H1 (cell line): ENCODE results near the gene BSND. TPM values are rescaled to one million over a fixed set of nuclear protein-coding genes. Genes with fewer than 3 reads are reported as not detected.

Experiments used
- CTCF ChIA-PET: fragments of 300-600 bp; sonication (Branson Sonifier 250); formaldehyde crosslinking; loops from one replicate; lab custom pipeline; 2021; ENCODE audit not compliant: partially characterized antibody; lab: Charles Lee
- POLR2A ChIA-PET: fragments of 300-600 bp; sonication (Branson Sonifier 250); formaldehyde crosslinking; loops from one replicate; lab custom pipeline; 2021; ENCODE audit warnings: inconsistent platforms; ENCODE audit not compliant: partially characterized antibody; lab: Charles Lee
- DNase-seq, 2 experiments: peaks; one replicate each; pipeline versions ENCODE4 v3.0.0 to v3.0.0-alpha.2; 2010 to 2022; ENCODE audit warnings: low spot score in 2 of 2, low read depth in 1 of 2, mixed read lengths in 1 of 2
- FAIRE-seq: peaks from 2 replicates; lab custom pipeline; 2011; peaks lifted over from hg19 to GRCh38; lab: Jason Lieb, UNC
- H2AFZ ChIP-seq: 2 replicates; pipeline ENCODE4 v1.8.1; 2012; ENCODE audit warnings: low read length, inconsistent platforms
- H2AK5ac ChIP-seq: 2 replicates; pipeline ENCODE4 v1.6.1; 2013; ENCODE audit warnings: low read depth, low read length
- H2BK120ac ChIP-seq: replicated peaks from 2 replicates; pipeline ENCODE3; 2013; ENCODE audit warnings: low read depth, low read length, inconsistent platforms
- H2BK12ac ChIP-seq: 2 replicates; pipeline ENCODE4 v1.6.1; 2013; ENCODE audit warnings: low read depth, low read length
- H2BK15ac ChIP-seq: 2 replicates; pipeline ENCODE4 v1.6.1; 2013; ENCODE audit warnings: low read length
- H2BK20ac ChIP-seq: 2 replicates; pipeline ENCODE4 v1.6.1; 2013; ENCODE audit warnings: low read length
- H2BK5ac ChIP-seq: 2 replicates; pipeline ENCODE4 v1.6.1; 2013; ENCODE audit warnings: low read depth, low read length
- H3K14ac ChIP-seq: 2 replicates; pipeline ENCODE4 v1.6.1; 2013; ENCODE audit warnings: inconsistent platforms; ENCODE audit not compliant: insufficient read length
- H3K18ac ChIP-seq: 2 replicates; pipeline ENCODE4 v1.6.1; 2013; ENCODE audit warnings: low read length; ENCODE audit errors: extremely low read depth
- H3K23ac ChIP-seq: 2 replicates; pipeline ENCODE4 v1.6.1; 2013; ENCODE audit warnings: inconsistent platforms; ENCODE audit not compliant: insufficient read length
- H3K23me2 ChIP-seq: 2 replicates; pipeline ENCODE4 v1.6.1; 2013; ENCODE audit warnings: low read depth, low read length
- H3K27ac ChIP-seq: 2 replicates; pipeline ENCODE4 v1.6.1; 2011; ENCODE audit warnings: low read depth, low read length, inconsistent platforms
- H3K27me3 ChIP-seq, 4 experiments: replicated peaks in 1 of 4; 1 replicate in 1 of 4; 2 replicates in 3 of 4; pipeline versions ENCODE4 v1.6.1 to v1.8.1; 2011 to 2013; ENCODE audit warnings: low read length in 3 of 4, mild to moderate bottlenecking in 3 of 4, inconsistent platforms in 2 of 4, mixed read lengths in 2 of 4, moderate library complexity in 1 of 4; ENCODE audit not compliant: control insufficient read depth in 3 of 4, insufficient read depth in 3 of 4; ENCODE audit errors: extremely low read depth in 1 of 4
- H3K36me3 ChIP-seq, 4 experiments: 2 replicates each; pipeline versions ENCODE4 v1.6.1 to v1.8.1; 2011 to 2013; ENCODE audit warnings: mild to moderate bottlenecking in 4 of 4, low read length in 3 of 4, moderate library complexity in 2 of 4, control low read depth in 1 of 4, inconsistent platforms in 1 of 4; ENCODE audit not compliant: insufficient read depth in 4 of 4, control insufficient read depth in 2 of 4
- H3K4ac ChIP-seq: replicated peaks from 2 replicates; pipeline ENCODE3; 2013; ENCODE audit warnings: low read length, low read depth, mixed read lengths, inconsistent platforms; ENCODE audit not compliant: insufficient read length
- H3K4me1 ChIP-seq, 4 experiments: replicated peaks in 1 of 4; 1 replicate in 1 of 4; 2 replicates in 3 of 4; pipeline versions ENCODE4 v1.6.1 to v1.8.1; 2011 to 2013; ENCODE audit warnings: low read length in 3 of 4, inconsistent platforms in 2 of 4, mixed read lengths in 1 of 4; ENCODE audit not compliant: insufficient read depth in 4 of 4, control insufficient read depth in 3 of 4
- H3K4me2 ChIP-seq, 2 experiments: 2 replicates each; pipeline versions ENCODE4 v1.6.1 to v1.8.1; 2011 to 2013; ENCODE audit warnings: low read depth in 2 of 2, low read length in 2 of 2, control low read depth in 1 of 2, inconsistent platforms in 1 of 2, mild to moderate bottlenecking in 1 of 2; ENCODE audit not compliant: insufficient read depth in 1 of 2
- H3K4me3 ChIP-seq, 4 experiments: fragments of 200-600, 300-600 bp in 1 of 4; sonication (generic), shearing (Covaris generic), sonication (Bioruptor Twin) in 1 of 4; 2 replicates each; pipeline versions ENCODE4 v1.5.1 to v1.8.1; 2011 to 2016; ENCODE audit warnings: low read length in 4 of 4, low read depth in 3 of 4, control low read depth in 2 of 4, inconsistent platforms in 2 of 4, mild to moderate bottlenecking in 2 of 4, mixed read lengths in 1 of 4, moderate library complexity in 1 of 4; ENCODE audit not compliant: insufficient read depth in 2 of 4; ENCODE audit errors: extremely low read depth in 1 of 4
- H3K56ac ChIP-seq: replicated peaks from 2 replicates; pipeline ENCODE3; 2013; ENCODE audit warnings: low read depth, mild to moderate bottlenecking, mixed read lengths, low read length, inconsistent platforms; ENCODE audit not compliant: insufficient read length
- H3K79me1 ChIP-seq: 2 replicates; pipeline ENCODE4 v1.6.1; 2013; ENCODE audit warnings: low read depth, low read length, control low read depth
- H3K79me2 ChIP-seq, 2 experiments: 2 replicates each; pipeline versions ENCODE4 v1.6.1 to v1.8.1; 2012 to 2013; ENCODE audit warnings: low read length in 2 of 2, mild to moderate bottlenecking in 2 of 2, inconsistent platforms in 1 of 2; ENCODE audit not compliant: insufficient read depth in 2 of 2, control insufficient read depth in 1 of 2
- H3K9ac ChIP-seq, 4 experiments: replicated peaks in 1 of 4; 1 replicate in 1 of 4; 2 replicates in 3 of 4; pipeline versions ENCODE4 v1.6.1 to v1.8.1; 2011 to 2013; ENCODE audit warnings: low read depth in 3 of 4, low read length in 3 of 4, control low read depth in 2 of 4, mild to moderate bottlenecking in 2 of 4, moderate library complexity in 2 of 4, inconsistent platforms in 1 of 4; ENCODE audit errors: extremely low read depth in 1 of 4
- H3K9me3 ChIP-seq, 2 experiments: 2 replicates each; pipeline versions ENCODE4 v1.6.1 to v1.8.1; 2012 to 2013; ENCODE audit warnings: mild to moderate bottlenecking in 2 of 2, moderate library complexity in 2 of 2, control low read depth in 1 of 2, inconsistent platforms in 1 of 2, low read depth in 1 of 2, low read length in 1 of 2, mixed read lengths in 1 of 2; ENCODE audit not compliant: insufficient read depth in 2 of 2
- H4K20me1 ChIP-seq, 2 experiments: replicated peaks in 1 of 2; 2 replicates each; pipeline versions ENCODE3 to v1.8.1; 2011 to 2013; ENCODE audit warnings: inconsistent platforms in 2 of 2, low read length in 2 of 2, mild to moderate bottlenecking in 1 of 2; ENCODE audit not compliant: insufficient read depth in 2 of 2, control insufficient read depth in 1 of 2
- H4K5ac ChIP-seq: 2 replicates; pipeline ENCODE4 v1.6.1; 2013; ENCODE audit warnings: low read length, low read depth, mixed read lengths, inconsistent platforms; ENCODE audit not compliant: insufficient read length
- H4K8ac ChIP-seq: 2 replicates; pipeline ENCODE4 v1.8.0; 2013; ENCODE audit warnings: mild to moderate bottlenecking, moderate library complexity, low read length, inconsistent platforms; ENCODE audit not compliant: insufficient read depth; ENCODE audit errors: extremely low read depth
- H4K91ac ChIP-seq: replicated peaks from 2 replicates; pipeline ENCODE3; 2013; ENCODE audit warnings: low read length, mixed read lengths, inconsistent platforms; ENCODE audit not compliant: insufficient read length
- KDM1A ChIP-seq: fragments of 200-600, 300-600 bp; sonication (generic); IDR thresholded peaks from 2 replicates; pipeline ENCODE4 v1.7.1; 2016; ENCODE audit warnings: mild to moderate bottlenecking, low read length, borderline replicate concordance
- RNF2 ChIP-seq: fragments of 200-900, 300-1000 bp; sonication (generic); IDR thresholded peaks from 2 replicates; pipeline ENCODE4 v1.7.1; 2016; ENCODE audit warnings: borderline replicate concordance, low read depth, mild to moderate bottlenecking, antibody characterized with exemption, low read length; ENCODE audit not compliant: poor library complexity, severe bottlenecking; ENCODE audit errors: missing control alignments
- WGBS, 2 experiments: shearing (Covaris generic) in 1 of 2; methylation state at CpG; one replicate each; pipeline versions ENCODE4 v1.1.6 to v1.1.7; 2013 to 2015; ENCODE audit warnings: low lambda C conversion rate in 2 of 2, mixed read lengths in 2 of 2, inconsistent platforms in 1 of 2, low coverage in 1 of 2, missing lambda C conversion rate in 1 of 2; ENCODE audit not compliant: insufficient replicate concordance in 2 of 2, insufficient coverage in 1 of 2, insufficient read length in 1 of 2; ENCODE audit errors: extremely low coverage in 1 of 2, missing lambda C conversion rate in 1 of 2; 5-methylcytosine and 5-hydroxymethylcytosine counted together
- polyA plus RNA-seq, 7 experiments: library from polyadenylated mRNA; depleted of rRNA in 3 of 7; stranded (reverse) in 5 of 7; unstranded in 2 of 7; fragments of >200 nt in 5 of 7; fragments of 200-250 nt in 2 of 7; gene quantifications; 1 replicate in 5 of 7; 2 replicates in 1 of 7; 4 replicates in 1 of 7; pipeline versions ENCODE4 v1.2.1 to v1.2.3, GENCODE V29; 2011 to 2013; ENCODE audit warnings: missing spikeins in 2 of 7, mixed read lengths in 2 of 7
- total RNA-seq: library from RNA; stranded (reverse); fragmentation: NEBNext Ultra II Directional; extraction: Animal tissue kit (Norgen Biotek cat#: 25700); gene quantifications from 2 replicates; pipeline ENCODE4 v1.2.1, GENCODE V29; 2021

The BSND gene
- total and polyA plus RNA-seq, 2 of the 8 experiments (the other 6 are each of a cell fraction or from before 2014, with no cell fraction given): 0.43 to 0.68 TPM

GRCh38 chr1:54998100-54998499 lies 633 bp upstream of the BSND start:
- H3K4me2 ChIP-seq: peak overlapping the region; percentile 55 to 80; a peak in 2 of 4 replicates
- ChIA-PET CTCF (interaction anchor here (0.7 to 11.0 kb wide), 12 partner anchors 12 to 115 kb away, joined by 3 to 511 read pairs (median 4); no protein-coding TSS in a partner anchor), POLR2A (interaction anchor here (0.7 to 2.7 kb wide), 3 partner anchors 48 to 53 kb away, joined by 3 to 13 read pairs (median 3); no protein-coding TSS in a partner anchor)
- no peak overlapping the region for H2BK12ac ChIP-seq
- no peak overlapping the region for H3K4ac ChIP-seq
- H2BK20ac ChIP-seq: no peak overlapping the region
- no peak overlapping the region for H2AFZ ChIP-seq
- H4K20me1 ChIP-seq: peaks cover 0 to 4% of the 10 kb centered on the region in 2 experiments
- H3K4me3 ChIP-seq: no peak overlapping the region
- H3K79me1 ChIP-seq: no peaks in the 10 kb centered on the region
- no peak overlapping the region for H3K9ac ChIP-seq
- no peaks in the 10 kb centered on the region; a peak in 1 of 4 replicates for H3K79me2 ChIP-seq
- peaks cover 4 to 55% (median 43%) of the 10 kb centered on the region in 4 experiments for H3K27me3 ChIP-seq
- peaks cover 16 to 30% (median 23%) of the 10 kb centered on the region in 4 experiments for H3K4me1 ChIP-seq
- H3K23me2 ChIP-seq: peaks cover 11% of the 10 kb centered on the region; the same call in 1 of the 2 replicates
- H3K36me3 ChIP-seq: no peaks in the 10 kb centered on the region
- H3K18ac ChIP-seq: no peak overlapping the region
- H3K23ac ChIP-seq: no peak overlapping the region
- no peak overlapping the region for H2BK5ac ChIP-seq
- no peak overlapping the region for H3K14ac ChIP-seq
- TF ChIP-seq KDM1A (peak; percentile 58; the same call in 1 of the 2 replicates), RNF2 (no peak)
- no peaks in the 10 kb centered on the region for H3K9me3 ChIP-seq
- H2BK15ac ChIP-seq: no peak overlapping the region
- no peak for FAIRE-seq
- no peak overlapping the region for H2BK120ac ChIP-seq
- no peak overlapping the region for H4K5ac ChIP-seq
- H4K91ac ChIP-seq: no peak overlapping the region
- no peak overlapping the region for H3K56ac ChIP-seq
- WGBS, 2 experiments: 80% methylated on average over 6 of the region's 6 CpGs; no CpG with 5 or more reads in 1 of the 2 experiments
- DNase-seq: no peak
- H4K8ac ChIP-seq: no peak overlapping the region
- no peak overlapping the region for H3K27ac ChIP-seq
- H2AK5ac ChIP-seq: no peak overlapping the region
